HT-29 (cell line): ENCODE results near the gene METTL26. TPM values are rescaled to one million over a fixed set of nuclear protein-coding genes. Genes with fewer than 3 reads are reported as not detected.

ENCODE experiments used
- DNase-seq: peaks from one replicate; pipeline ENCODE4 v3.0.0-alpha.2; 2015; ENCODE audit warnings: low spot score
- total RNA-seq: library from RNA; depleted of rRNA; stranded (reverse); fragments of >200 nt; shearing (Covaris generic); gene quantifications from 2 replicates; pipeline ENCODE4 v1.2.3, GENCODE V29; 2014

METTL26 gene
- total RNA-seq, 1 experiment from 2014 or later = 278 TPM

GRCh38 chr16:658679-659571, 22.8 kb upstream of the METTL26 start:
- DNase-seq = no peak

DNA sequence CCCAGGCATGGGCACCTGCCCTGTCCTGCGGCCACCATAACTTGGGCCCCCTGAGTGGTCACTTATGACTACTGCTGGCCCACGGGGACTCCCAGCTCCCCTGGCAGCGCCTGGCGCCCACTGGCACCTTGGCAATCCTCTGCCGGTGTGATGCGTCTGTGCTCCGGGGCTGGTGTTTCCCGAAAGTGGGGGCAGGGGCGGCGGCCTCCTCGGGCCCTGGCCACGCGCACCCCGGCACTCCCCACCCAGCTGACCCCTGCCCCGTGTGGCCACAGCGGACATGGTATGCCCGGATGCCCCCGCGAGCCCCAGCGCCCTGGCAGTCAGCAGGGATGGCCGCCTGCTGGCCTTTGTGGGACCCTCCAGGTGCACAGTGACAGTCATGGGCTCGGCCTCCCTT, 21.4 kb upstream of the METTL26 start:
- DNase-seq = no peak

GRCh38 chr16:654034-654433, 17.9 kb upstream of the METTL26 start:
- no peak for DNase-seq

GRCh38 chr16:652454-653305, 16.6 kb upstream of the METTL26 start:
- no peak for DNase-seq

- DNase-seq = no peak
Observed at GRCh38 chr16:651844-652243, 15.7 kb upstream of the METTL26 start.

DNA sequence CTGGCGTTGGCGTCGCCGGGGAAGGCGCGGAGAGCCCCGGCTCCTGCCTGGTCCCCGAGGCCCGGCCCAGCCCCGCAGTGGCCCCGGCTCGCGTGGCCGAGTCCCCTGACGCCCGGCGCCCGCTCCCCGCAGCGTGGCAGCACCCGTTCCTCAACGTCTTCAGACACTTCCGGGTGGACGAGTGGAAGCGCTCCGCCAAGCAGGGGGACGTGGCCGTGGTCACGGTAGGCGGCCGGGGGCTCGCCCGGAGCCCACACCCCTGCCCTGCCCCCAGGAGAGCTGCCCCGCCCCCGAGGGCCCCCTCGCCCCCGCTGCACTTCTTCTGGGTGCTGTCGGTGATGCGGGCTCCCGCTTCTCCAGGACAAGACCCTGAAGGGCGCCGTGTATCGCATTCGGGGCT, 13.5 kb upstream of the METTL26 start:
- peak; percentile 36 for DNase-seq

- DNase-seq = peak; percentile 91
Observed at GRCh38 chr16:648781-649589, 12.9 kb upstream of the METTL26 start, which contains the start of gene WDR90. WDR90 (plus strand) TSS chr16:649365; CDS start chr16:649417, 52 bp downstream.

DNA sequence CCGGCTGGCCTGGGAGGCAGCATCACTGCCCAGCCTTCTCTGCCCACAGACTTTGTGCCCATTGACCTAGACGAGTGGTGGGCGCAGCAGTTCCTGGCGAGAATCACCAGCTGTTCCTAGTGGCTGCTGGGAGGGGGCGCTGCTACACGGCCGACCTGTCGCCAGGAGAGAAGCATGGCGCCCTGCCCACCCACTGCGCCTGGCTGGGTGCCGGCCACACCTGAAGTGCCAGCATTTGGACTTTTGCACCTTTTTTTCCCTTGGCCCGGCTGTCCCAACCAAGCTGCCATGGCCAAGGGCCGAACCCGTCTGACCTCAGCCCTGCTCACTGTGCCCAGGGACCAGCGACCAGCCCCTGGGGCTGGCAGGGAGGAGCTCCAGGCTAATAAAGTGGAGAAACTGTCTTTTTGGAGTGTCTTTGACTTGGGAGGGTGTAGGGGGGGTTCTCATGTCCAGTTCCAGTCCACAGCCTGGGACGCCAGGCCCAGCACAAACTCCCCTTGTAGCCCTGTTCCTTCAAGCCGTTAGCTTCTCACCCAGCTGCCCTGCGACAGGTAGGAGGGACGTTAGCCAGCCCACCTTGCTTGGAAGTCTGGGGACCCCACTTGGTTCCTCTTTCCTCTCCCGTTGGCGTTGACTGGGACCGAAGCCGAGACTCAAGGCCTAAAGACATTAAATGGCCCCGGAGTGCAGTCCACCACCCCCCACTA, 12.1 kb upstream of the METTL26 start:
- peak; percentile 75 for DNase-seq

GRCh38 chr16:647173-647902, 11.2 kb upstream of the METTL26 start:
- DNase-seq = peak; percentile 22

DNA sequence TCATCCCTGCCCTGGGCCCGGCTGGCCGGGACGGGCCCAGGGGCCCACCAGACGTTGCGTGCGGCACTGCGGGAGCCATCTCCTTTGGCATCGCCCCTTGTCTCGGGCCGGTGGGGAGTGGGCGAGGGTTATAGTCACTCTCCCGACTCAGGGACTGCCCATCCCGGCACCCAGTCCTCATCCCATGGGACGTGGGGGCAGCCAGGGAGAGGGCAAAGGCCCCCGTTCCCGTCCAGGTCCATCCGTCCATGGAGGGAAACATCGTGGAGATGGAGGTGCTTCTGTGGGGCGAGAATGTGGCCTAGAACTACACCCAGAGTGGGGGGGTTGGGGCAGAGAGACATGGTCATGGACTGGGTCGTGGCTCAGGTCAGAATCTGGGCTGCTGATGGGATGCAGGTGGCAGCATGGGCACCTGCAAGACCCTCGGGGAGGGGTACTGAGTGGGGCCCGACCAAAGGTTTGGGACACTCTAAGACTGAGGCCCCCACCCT, 10.6 kb upstream of the METTL26 start:
- DNase-seq = no peak

GRCh38 chr16:645852-646678, 10.0 kb upstream of the METTL26 start:
- DNase-seq = peak; percentile 67

GRCh38 chr16:644556-644955, 8.5 kb upstream of the METTL26 start:
- DNase-seq = no peak

- DNase-seq = no peak
Observed at GRCh38 chr16:643050-643368, 6.9 kb upstream of the METTL26 start.

DNA sequence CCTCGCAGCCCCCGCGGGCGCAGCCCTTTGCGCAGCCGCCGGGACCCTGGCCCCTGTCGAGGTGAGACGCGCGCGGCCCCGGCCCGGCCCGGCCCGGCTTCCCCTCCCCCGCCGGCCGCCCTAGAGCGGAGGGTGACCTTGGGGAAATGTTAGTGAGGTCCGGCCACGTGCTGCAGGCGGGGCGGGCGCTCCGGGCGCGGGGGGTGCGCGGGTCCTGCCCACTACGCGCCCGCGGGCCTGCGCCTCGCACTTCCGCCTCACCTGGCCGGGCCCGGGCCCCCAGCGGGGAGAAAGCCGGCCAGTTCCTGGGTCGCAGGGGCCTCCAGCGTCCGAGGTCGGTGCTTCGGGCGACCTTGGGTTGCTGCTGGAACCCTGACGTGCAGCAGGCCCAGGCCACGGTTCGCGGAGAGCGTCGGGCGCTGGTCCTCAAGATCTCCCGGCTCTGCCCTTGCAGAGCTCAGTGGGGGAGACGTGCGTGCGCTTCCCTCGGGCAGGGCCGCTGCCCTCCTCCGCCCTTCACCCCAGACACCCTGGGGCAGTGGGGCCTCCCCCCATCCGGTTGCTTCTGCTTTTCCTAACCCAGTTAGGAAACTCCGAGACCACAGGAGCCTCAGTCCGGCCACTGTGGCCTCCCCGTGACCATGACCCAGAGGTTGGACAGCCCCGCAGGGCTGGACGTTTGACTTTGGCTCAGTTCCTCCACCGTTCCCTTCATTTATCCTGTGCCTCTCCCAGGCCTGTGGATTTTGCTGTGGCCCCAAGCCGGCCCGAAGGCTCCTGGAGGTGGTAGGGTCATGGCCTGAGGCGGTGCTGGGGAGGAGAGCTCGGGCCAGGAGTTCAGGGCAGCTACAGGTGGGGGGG, 6.3 kb upstream of the METTL26 start:
- peak; percentile 48 for DNase-seq

DNA sequence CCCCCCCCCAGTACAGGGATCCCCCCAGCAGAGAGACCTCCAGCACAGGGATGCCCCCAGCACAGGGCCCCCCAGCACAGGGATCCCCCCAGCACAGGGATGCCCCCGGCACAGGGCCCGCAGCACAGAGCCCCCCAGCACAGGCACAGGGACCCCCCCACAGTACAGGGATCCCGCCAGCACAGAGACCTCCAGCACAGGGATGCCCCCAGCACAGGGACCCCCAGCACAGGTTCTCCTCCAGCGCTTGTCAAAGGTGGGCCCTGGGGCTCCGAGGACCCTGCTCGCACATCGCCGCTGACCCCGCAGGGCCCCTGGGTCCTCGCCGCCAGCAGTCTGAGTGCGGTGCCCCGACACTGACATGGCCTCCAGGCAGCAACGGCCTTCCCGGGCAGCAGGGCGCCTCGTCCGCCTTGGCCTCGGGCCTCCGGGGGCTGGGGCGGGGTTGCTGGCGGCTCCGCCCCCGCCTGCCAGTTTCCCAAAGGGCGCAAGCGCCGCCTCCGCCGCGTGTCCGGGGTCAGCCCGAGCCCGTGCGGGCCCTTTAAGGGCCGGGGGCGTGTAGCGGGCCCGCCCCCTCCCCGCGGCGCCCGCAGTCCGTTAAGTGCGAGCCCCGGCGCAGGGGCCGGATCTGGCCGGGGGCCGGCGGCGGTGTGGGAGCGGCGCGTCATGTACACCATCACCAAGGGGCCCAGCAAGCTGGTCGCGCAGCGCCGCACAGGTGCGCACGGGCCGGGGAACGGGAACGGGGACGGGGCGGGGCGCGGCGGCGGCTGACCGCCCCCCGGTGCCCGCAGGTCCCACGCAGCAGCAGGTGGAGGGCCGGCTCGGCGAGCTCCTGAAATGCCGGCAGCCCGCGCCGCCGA, 5.5 kb upstream of the METTL26 start, which contains the start of gene MCRIP2:
Gene MCRIP2, plus strand, starts transcription at position 503 of the 863 bp plus-strand sequence. Its CDS starts 164 bp downstream, at position 667.
- DNase-seq = peak; percentile 80

GRCh38 chr16:640614-641013, 4.5 kb upstream of the METTL26 start:
- no peak for DNase-seq

- DNase-seq = no peak
Observed at GRCh38 chr16:638836-639235, 2.7 kb upstream of the METTL26 start.
